SK-MEL-5 (cell line): ENCODE measurements around the gene SERPINC1. TPM values are rescaled to one million over a fixed set of nuclear protein-coding genes. Genes with fewer than 3 reads are reported as not detected.
"Not testable (repeated sequence)": the region's sequence is repeated elsewhere in the genome, so short reads cannot be mapped to it uniquely, and the experiment has no call there.

Experiments
- DNase-seq: peaks from one replicate; pipeline ENCODE4 v3.0.0-alpha.2; 2016; ENCODE audit warnings: low read depth, low spot score
- in situ Hi-C: cut with HindIII; loops from 2 replicates; pipeline ENCODE4 v1.10.0; 2016; ENCODE audit warnings: low sequenced_read_pairs, high pct_unique_total_duplicates, low pct_unique_long_range_greater_than_20kb
- total RNA-seq: library from RNA; depleted of rRNA; stranded (reverse); fragments of >200 nt; shearing (Covaris generic); gene quantifications from 2 replicates; pipeline ENCODE4 v1.2.3, GENCODE V29; 2014

The SERPINC1 gene
- total RNA-seq, 1 experiment from 2014 or later = not detected

GRCh38 chr1:173903827-173904531, 13.1 kb downstream of the SERPINC1 start:
- in situ Hi-C loops = no loop called here
- DNase-seq = no peak

- DNase-seq = no peak
- in situ Hi-C loops = no loop called here
These were observed 16.1 kb downstream of the SERPINC1 start for GRCh38 chr1:173900992-173901391.

GRCh38 chr1:173900427-173900826, 16.7 kb downstream of the SERPINC1 start:
- in situ Hi-C loops = no loop called here
- DNase-seq = no peak

- DNase-seq = no peak
- in situ Hi-C loops = no loop called here
These were observed 22.9 kb downstream of the SERPINC1 start for GRCh38 chr1:173894189-173894588.

GRCh38 chr1:173893611-173894010, 23.5 kb downstream of the SERPINC1 start:
- in situ Hi-C loops = no loop called here
- no peak for DNase-seq

GRCh38 chr1:173889885-173890284, 27.2 kb downstream of the SERPINC1 start:
- in situ Hi-C loops = no loop called here
- DNase-seq = no peak

GRCh38 chr1:173888749-173889148, 28.4 kb downstream of the SERPINC1 start:
- DNase-seq = no peak
- in situ Hi-C loops = no loop called here

- in situ Hi-C loops = no loop called here
- DNase-seq = no peak
These were observed 29.5 kb downstream of the SERPINC1 start for GRCh38 chr1:173887627-173888026.

GRCh38 chr1:173886746-173887611, 30.1 kb downstream of the SERPINC1 start:
- in situ Hi-C loops = no loop called here
- no peak for DNase-seq

GRCh38 chr1:173884701-173885100, 32.4 kb downstream of the SERPINC1 start:
- in situ Hi-C loops = no loop called here
- DNase-seq = no peak

GRCh38 chr1:173881117-173881516, 36.0 kb downstream of the SERPINC1 start:
- DNase-seq, in situ Hi-C loops: not testable (repeated sequence)

GRCh38 chr1:173878251-173878650, 38.9 kb downstream of the SERPINC1 start:
- no peak for DNase-seq
- in situ Hi-C loops = no loop called here

GRCh38 chr1:173876732-173877131, 40.4 kb downstream of the SERPINC1 start:
- no peak for DNase-seq
- in situ Hi-C loops = no loop called here

- no peak for DNase-seq
- in situ Hi-C loops = no loop called here
These were observed 45.6 kb downstream of the SERPINC1 start for GRCh38 chr1:173871500-173871899.

- in situ Hi-C loops = no loop called here
- no peak for DNase-seq
These were observed 46.0 kb downstream of the SERPINC1 start for GRCh38 chr1:173871091-173871490.

- DNase-seq = peak; percentile 81
- in situ Hi-C loops = no loop called here
These were observed 46.7 kb downstream of the SERPINC1 start for GRCh38 chr1:173870252-173871075.

- in situ Hi-C loops = no loop called here
- DNase-seq = no peak
These were observed 48.1 kb downstream of the SERPINC1 start for GRCh38 chr1:173869021-173869359.
